GM19328 (cell line): Measurements from ENCODE around the gene CDK6.
"Not testable (repeated sequence)": the region's sequence is repeated elsewhere in the genome, so short reads cannot be mapped to it uniquely, and the experiment has no call there.

ENCODE experiments used
- ATAC-seq: cut with Tn5 transposase; IDR thresholded peaks from one replicate; pipeline ENCODE4 v1.9.1; 2021; ENCODE audit warnings: mild to moderate bottlenecking, moderate library complexity; ENCODE audit not compliant: unreplicated experiment

The CDK6 gene

GRCh38 chr7:92604517-92604916 is 231.9 kb downstream of the CDK6 start:
- ATAC-seq, result not testable (repeated sequence)

- no peak for ATAC-seq
Observed at GRCh38 chr7:92603089-92603445, 233.3 kb downstream of the CDK6 start.

GRCh38 chr7:92602352-92603088 is 233.9 kb downstream of the CDK6 start:
- ATAC-seq, result no peak

GRCh38 chr7:92598310-92598981 is 237.9 kb downstream of the CDK6 start:
- no peak for ATAC-seq

GRCh38 chr7:92595281-92595680 is 241.1 kb downstream of the CDK6 start:
- no peak for ATAC-seq

- ATAC-seq, result no peak
Observed at GRCh38 chr7:92594746-92595145, 241.6 kb downstream of the CDK6 start.

- ATAC-seq, result no peak
Observed at GRCh38 chr7:92590711-92591310, 245.6 kb downstream of the CDK6 start.

GRCh38 chr7:92589056-92589455 is 247.3 kb downstream of the CDK6 start:
- ATAC-seq, result no peak

GRCh38 chr7:92588561-92588960 is 247.8 kb downstream of the CDK6 start:
- no peak for ATAC-seq

- no peak for ATAC-seq
Observed at GRCh38 chr7:92586841-92587240, 249.5 kb downstream of the CDK6 start.

- ATAC-seq, result no peak
Observed at GRCh38 chr7:92586403-92586802, 250.0 kb downstream of the CDK6 start.

GRCh38 chr7:92584953-92585352 is 251.4 kb downstream of the CDK6 start:
- no peak for ATAC-seq

GRCh38 chr7:92582948-92583347 is 253.4 kb downstream of the CDK6 start:
- no peak for ATAC-seq

- ATAC-seq, result no peak
Observed at GRCh38 chr7:92576296-92576695, 260.1 kb downstream of the CDK6 start.

- no peak for ATAC-seq
Observed at GRCh38 chr7:92569137-92569536, 267.2 kb downstream of the CDK6 start.

GRCh38 chr7:92567460-92567859 is 268.9 kb downstream of the CDK6 start:
- ATAC-seq, result no peak

- ATAC-seq, result no peak
Observed at GRCh38 chr7:92563345-92563744, 273.0 kb downstream of the CDK6 start.

- no peak for ATAC-seq
Observed at GRCh38 chr7:92560602-92561001, 275.8 kb downstream of the CDK6 start.

GRCh38 chr7:92557808-92558362 is 278.5 kb downstream of the CDK6 start:
- ATAC-seq, result no peak

- ATAC-seq, result no peak
Observed at GRCh38 chr7:92557249-92557648, 279.1 kb downstream of the CDK6 start.
